Karpas-422 (cell line): ENCODE data around the gene BMERB1. TPM values are rescaled to one million over a fixed set of nuclear protein-coding genes. Genes with fewer than 3 reads are reported as not detected.
A peak's percentile ranks its signal among the peaks of the same experiment; 100 is the strongest.

Source experiments
- DNase-seq: peaks from one replicate; pipeline ENCODE4 v3.0.0-alpha.2; 2015
- H2AFZ ChIP-seq: fragments of 200-600 bp; sonication (generic); 2 replicates; pipeline ENCODE4 v1.6.1; 2014; ENCODE audit warnings: antibody characterized with exemption, low read length, mixed read lengths
- H3K27ac ChIP-seq: fragments of 200-600 bp; sonication (generic); 2 replicates; pipeline ENCODE4 v1.5.1; 2014; ENCODE audit warnings: mild to moderate bottlenecking, low read length, moderate library complexity
- H3K27me3 ChIP-seq: fragments of 200-600 bp; sonication (generic); 2 replicates; pipeline ENCODE4 v1.6.1; 2014; ENCODE audit warnings: low read length, mixed read lengths
- H3K36me3 ChIP-seq: fragments of 200-600 bp; sonication (generic); 2 replicates; pipeline ENCODE4 v1.6.1; 2014; ENCODE audit warnings: low read length, mixed read lengths; ENCODE audit not compliant: insufficient read depth
- H3K4me1 ChIP-seq: fragments of 200-600 bp; sonication (generic); 2 replicates; pipeline ENCODE4 v1.6.1; 2014; ENCODE audit warnings: mild to moderate bottlenecking, low read length, mixed read lengths
- H3K4me2 ChIP-seq: fragments of 200-600 bp; sonication (generic); 2 replicates; pipeline ENCODE4 v1.6.1; 2014; ENCODE audit warnings: low read length, low read depth, mild to moderate bottlenecking; ENCODE audit not compliant: poor library complexity, severe bottlenecking
- H3K4me3 ChIP-seq: fragments of 200-600 bp; sonication (generic); 2 replicates; pipeline ENCODE4 v1.5.1; 2014; ENCODE audit warnings: mild to moderate bottlenecking, antibody characterized with exemption, low read length, mixed read lengths
- H3K79me2 ChIP-seq: fragments of 200-600 bp; sonication (generic); 2 replicates; pipeline ENCODE4 v1.6.1; 2014; ENCODE audit warnings: mild to moderate bottlenecking, low read length, mixed read lengths
- H3K9ac ChIP-seq: fragments of 200-600 bp; sonication (generic); 2 replicates; pipeline ENCODE4 v1.6.0; 2014; ENCODE audit warnings: low read length
- H3K9me2 ChIP-seq: fragments of 200-600 bp; sonication (generic), shearing (Covaris generic); replicated peaks from 2 replicates; pipeline ENCODE4 v1.6.0; 2014; ENCODE audit warnings: mild to moderate bottlenecking, low read length, moderate library complexity; ENCODE audit not compliant: insufficient read depth
- H3K9me3 ChIP-seq: fragments of 300-700, 200-600 bp; sonication (generic); 2 replicates; pipeline ENCODE4 v1.6.1; 2014; ENCODE audit warnings: low read length, mixed read lengths
- H4K20me1 ChIP-seq: fragments of 200-600 bp; sonication (generic); 2 replicates; pipeline ENCODE4 v1.6.1; 2014; ENCODE audit warnings: mild to moderate bottlenecking, antibody characterized with exemption, low read length, low read depth; ENCODE audit not compliant: insufficient read depth
- total RNA-seq: library from RNA; depleted of rRNA; stranded (reverse); fragments of >200 nt; shearing (Covaris generic); gene quantifications from 2 replicates; pipeline ENCODE4 v1.2.3, GENCODE V29; 2014; ENCODE audit warnings: low replicate concordance

BMERB1 gene
- total RNA-seq, 1 experiment from 2014 or later = 0.22 TPM

GRCh38 chr16:15616475-15617165 is 182.2 kb downstream of the BMERB1 start:
- Histone ChIP-seq H3K4me3 (no peak overlapping the region), H3K9me3 (no peaks in the 10 kb centered on the region), H3K4me2 (peak overlapping the region; percentile 40), H3K4me1 (peaks cover 62% of the 10 kb centered on the region), H3K27ac (peak overlapping the region; percentile 90), H3K9me2 (no peaks in the 10 kb centered on the region), H3K79me2 (no peaks in the 10 kb centered on the region), H3K36me3 (peaks cover 60% of the 10 kb centered on the region), H4K20me1 (no peaks in the 10 kb centered on the region), H3K9ac (peak overlapping the region; percentile 9; the same call in 1 of the 2 replicates), H3K27me3 (no peaks in the 10 kb centered on the region), H2AFZ (no peak overlapping the region)
- DNase-seq = peak; percentile 80

- Histone ChIP-seq H3K4me2 (no peak overlapping the region), H3K4me3 (no peak overlapping the region), H3K27me3 (no peaks in the 10 kb centered on the region), H3K9ac (no peak overlapping the region), H3K9me2 (no peaks in the 10 kb centered on the region), H3K79me2 (no peaks in the 10 kb centered on the region), H3K27ac (peak overlapping the region; percentile 90), H3K9me3 (no peaks in the 10 kb centered on the region), H2AFZ (no peak overlapping the region), H4K20me1 (no peaks in the 10 kb centered on the region), H3K4me1 (peaks cover 75% of the 10 kb centered on the region), H3K36me3 (peaks cover 54% of the 10 kb centered on the region; the same call in 1 of the 2 replicates)
- no peak for DNase-seq
These were observed 183.5 kb downstream of the BMERB1 start for GRCh38 chr16:15617901-15618300.

GRCh38 chr16:15618392-15618791 is 184.0 kb downstream of the BMERB1 start:
- H3K4me1 ChIP-seq = peaks cover 77% of the 10 kb centered on the region
- DNase-seq = no peak

GRCh38 chr16:15620611-15621195 is 186.3 kb downstream of the BMERB1 start:
- H3K9me3 ChIP-seq = no peaks in the 10 kb centered on the region
- no peaks in the 10 kb centered on the region for H4K20me1 ChIP-seq
- peak overlapping the region; percentile 33 for H3K9ac ChIP-seq
- peaks cover 72% of the 10 kb centered on the region for H3K4me1 ChIP-seq
- peak overlapping the region; percentile 90 for H3K27ac ChIP-seq
- H3K27me3 ChIP-seq = no peaks in the 10 kb centered on the region
- peaks cover 60% of the 10 kb centered on the region for H3K36me3 ChIP-seq
- H3K79me2 ChIP-seq = no peaks in the 10 kb centered on the region
- peak overlapping the region; percentile 59 for H3K4me2 ChIP-seq
- no peak overlapping the region for H2AFZ ChIP-seq
- H3K4me3 ChIP-seq = peak overlapping the region; percentile 13
- H3K9me2 ChIP-seq = no peaks in the 10 kb centered on the region
- DNase-seq = peak; percentile 52

More at GRCh38 chr16:15618392-15618791, 184.0 kb downstream of the BMERB1 start:
- no peaks in the 10 kb centered on the region for H3K79me2 ChIP-seq
- no peak overlapping the region for H3K4me2 ChIP-seq
- H3K4me3 ChIP-seq = no peak overlapping the region
- no peak overlapping the region for H3K9ac ChIP-seq
- H3K9me3 ChIP-seq = no peaks in the 10 kb centered on the region
- no peaks in the 10 kb centered on the region for H4K20me1 ChIP-seq
- H3K27me3 ChIP-seq = no peaks in the 10 kb centered on the region
- H3K9me2 ChIP-seq = no peaks in the 10 kb centered on the region
- H2AFZ ChIP-seq = no peak overlapping the region
- H3K27ac ChIP-seq = peak overlapping the region; percentile 90
- peaks cover 53% of the 10 kb centered on the region; the same call in 1 of the 2 replicates for H3K36me3 ChIP-seq

GRCh38 chr16:15621456-15621855 is 187.1 kb downstream of the BMERB1 start:
- H3K36me3 ChIP-seq = peaks cover 52% of the 10 kb centered on the region
- H3K4me1 ChIP-seq = peaks cover 64% of the 10 kb centered on the region

GRCh38 chr16:15621889-15622288 is 187.5 kb downstream of the BMERB1 start:
- Histone ChIP-seq H2AFZ (no peak overlapping the region), H3K36me3 (peaks cover 48% of the 10 kb centered on the region), H3K4me3 (no peak overlapping the region), H3K9ac (0 out of 2 replicates have a peak overlapping the region, but pooled peaks have one; percentile 33), H3K79me2 (no peaks in the 10 kb centered on the region), H3K27me3 (no peaks in the 10 kb centered on the region), H3K4me1 (peaks cover 60% of the 10 kb centered on the region), H3K9me3 (no peaks in the 10 kb centered on the region), H3K4me2 (peak overlapping the region; percentile 59), H3K9me2 (no peaks in the 10 kb centered on the region), H3K27ac (peak overlapping the region; percentile 90), H4K20me1 (no peaks in the 10 kb centered on the region)
- DNase-seq = no peak

More at GRCh38 chr16:15621456-15621855, 187.1 kb downstream of the BMERB1 start:
- H3K9me2 ChIP-seq = no peaks in the 10 kb centered on the region
- no peaks in the 10 kb centered on the region for H3K9me3 ChIP-seq
- H3K27ac ChIP-seq = peak overlapping the region; percentile 90
- H2AFZ ChIP-seq = no peak overlapping the region
- 0 out of 2 replicates have a peak overlapping the region, but pooled peaks have one; percentile 13 for H3K4me3 ChIP-seq
- H4K20me1 ChIP-seq = no peaks in the 10 kb centered on the region
- H3K27me3 ChIP-seq = no peaks in the 10 kb centered on the region
- no peak for DNase-seq
- H3K9ac ChIP-seq = peak overlapping the region; percentile 33; the same call in 1 of the 2 replicates
- H3K4me2 ChIP-seq = peak overlapping the region; percentile 59
- H3K79me2 ChIP-seq = no peaks in the 10 kb centered on the region

GRCh38 chr16:15631730-15632409 is 197.5 kb downstream of the BMERB1 start:
- no peak for DNase-seq

GRCh38 chr16:15635926-15636325 is 201.5 kb downstream of the BMERB1 start:
- H3K36me3 ChIP-seq = peaks cover 56% of the 10 kb centered on the region
- no peak overlapping the region for H3K4me3 ChIP-seq
- H3K4me1 ChIP-seq = peaks cover 53% of the 10 kb centered on the region
- no peaks in the 10 kb centered on the region for H3K9me3 ChIP-seq
- no peak overlapping the region for H3K9ac ChIP-seq
- no peaks in the 10 kb centered on the region for H3K27me3 ChIP-seq
- no peaks in the 10 kb centered on the region for H4K20me1 ChIP-seq
- H3K79me2 ChIP-seq = peaks cover 36% of the 10 kb centered on the region
- H3K9me2 ChIP-seq = no peaks in the 10 kb centered on the region
- no peak overlapping the region for H3K4me2 ChIP-seq
- H2AFZ ChIP-seq = no peak overlapping the region
- peak overlapping the region; percentile 62 for H3K27ac ChIP-seq
- DNase-seq = no peak

More at GRCh38 chr16:15631730-15632409, 197.5 kb downstream of the BMERB1 start:
- Histone ChIP-seq H3K27ac (peak overlapping the region; percentile 73), H3K9ac (no peak overlapping the region), H3K4me3 (no peak overlapping the region), H3K4me2 (no peak overlapping the region), H3K36me3 (peaks cover 54% of the 10 kb centered on the region), H3K27me3 (no peaks in the 10 kb centered on the region), H3K9me2 (no peaks in the 10 kb centered on the region), H3K79me2 (peaks cover 39% of the 10 kb centered on the region), H4K20me1 (no peaks in the 10 kb centered on the region), H3K9me3 (no peaks in the 10 kb centered on the region), H3K4me1 (peaks cover 17% of the 10 kb centered on the region), H2AFZ (no peak overlapping the region)
